GM12878 (cell line): ENCODE results near the gene LIMCH1. TPM values are rescaled to one million over a fixed set of nuclear protein-coding genes. Genes with fewer than 3 reads are reported as not detected.

Experiments used
- ATAC-seq: fragments of 200-7000 bp; cut with Tn5 transposase; 3 replicates; pipeline ENCODE4 v1.9.1; 2020; ENCODE audit warnings: mild to moderate bottlenecking, moderate library complexity
- BruUV-seq: library from RNA; stranded (reverse); fragments of 400-500 nt; replicated peaks from 2 replicates; lab custom pipeline; 2021; lab: Mats Ljungman, UMichigan
- CTCF ChIA-PET: fragments of 300-600 bp; sonication (Branson Sonifier 250); formaldehyde crosslinking; extraction: SDS; loops from one replicate; lab custom pipeline; 2021; ENCODE audit warnings: inconsistent platforms; lab: Yijun Ruan, JAX
- POLR2A ChIA-PET: fragments of 350-600 bp; formaldehyde crosslinking; extraction: SDS; loops from one replicate; lab custom pipeline; 2021; ENCODE audit warnings: inconsistent platforms; lab: Charles Lee
- RAD21 ChIA-PET: fragments of 300-600 bp; sonication (Branson Sonifier 250); formaldehyde crosslinking; loops from one replicate; lab custom pipeline; 2023; ENCODE audit warnings: antibody characterized with exemption; ENCODE audit not compliant: unreplicated experiment; lab: Charles Lee
- SMC1A ChIA-PET: fragments of 300-600 bp; sonication (Branson Sonifier 250); formaldehyde crosslinking; loops from one replicate; lab custom pipeline; 2023; ENCODE audit not compliant: unreplicated experiment, uncharacterized antibody; lab: Charles Lee
- DNase-seq: peaks from one replicate; pipeline ENCODE4 v3.0.0-alpha.2; 2011; ENCODE audit warnings: low read depth, low spot score
- FAIRE-seq: peaks from 3 replicates; lab custom pipeline; 2011; peaks lifted over from hg19 to GRCh38; lab: Jason Lieb, UNC
- H2AFZ ChIP-seq: 2 replicates; pipeline ENCODE4 v1.6.0; 2011; ENCODE audit warnings: low read depth, low read length, control low read depth; ENCODE audit not compliant: control insufficient read depth
- H3K27ac ChIP-seq: 2 replicates; pipeline ENCODE4 v1.5.1; 2011; ENCODE audit warnings: control low read depth; ENCODE audit not compliant: control insufficient read depth, insufficient read depth
- H3K27me3 ChIP-seq, 2 experiments: replicated peaks in 1 of 2; 2 replicates each; pipeline versions ENCODE4 v1.6.0 to v1.6.1; 2011; ENCODE audit warnings: low read length in 1 of 2; ENCODE audit not compliant: control insufficient read depth in 2 of 2, insufficient read depth in 2 of 2
- H3K36me3 ChIP-seq, 2 experiments: 2 replicates each; pipeline ENCODE4 v1.5.1; 2011; ENCODE audit warnings: low read length in 1 of 2; ENCODE audit not compliant: control insufficient read depth in 2 of 2, insufficient read depth in 2 of 2
- H3K4me1 ChIP-seq: 2 replicates; pipeline ENCODE4 v1.6.1; 2011; ENCODE audit warnings: mild to moderate bottlenecking, low read length, moderate library complexity, mixed read lengths; ENCODE audit not compliant: control insufficient read depth, insufficient read depth
- H3K4me2 ChIP-seq: 2 replicates; pipeline ENCODE4 v1.6.0; 2011; ENCODE audit warnings: control low read depth; ENCODE audit not compliant: control insufficient read depth, insufficient read depth
- H3K4me3 ChIP-seq: fragments of 200-600 bp; sonication (generic); 2 replicates; pipeline ENCODE4 v1.5.1; 2016
- H3K79me2 ChIP-seq: 2 replicates; pipeline ENCODE4 v1.6.0; 2011; ENCODE audit warnings: low read length; ENCODE audit not compliant: control insufficient read depth, insufficient read depth
- H3K9ac ChIP-seq: 2 replicates; pipeline ENCODE4 v1.8.0; 2011; ENCODE audit warnings: low read length, control low read depth, mixed read lengths; ENCODE audit not compliant: control insufficient read depth, insufficient read depth
- H3K9me3 ChIP-seq: replicated peaks from 3 replicates; pipeline ENCODE4 v1.5.1; 2011; ENCODE audit warnings: mild to moderate bottlenecking, low read length; ENCODE audit not compliant: control insufficient read depth, insufficient read depth
- H4K20me1 ChIP-seq: 2 replicates; pipeline ENCODE4 v1.6.0; 2011; ENCODE audit not compliant: control insufficient read depth, insufficient read depth
- ASH2L ChIP-seq: fragments of 300-600, 200-600 bp; sonication (generic); IDR thresholded peaks from 2 replicates; pipeline ENCODE4 v1.6.1; 2017; ENCODE audit warnings: low read depth, mild to moderate bottlenecking, borderline replicate concordance
- BRCA1 ChIP-seq: IDR thresholded peaks from 2 replicates; pipeline ENCODE4 v1.6.1; 2011; ENCODE audit warnings: low read depth, low read length, improper control_type of control experiment
- CHD1 ChIP-seq: IDR thresholded peaks from 2 replicates; pipeline ENCODE4 v1.6.1; 2012; ENCODE audit warnings: low read depth, low read length, improper control_type of control experiment
- CREB1 ChIP-seq: IDR thresholded peaks from 2 replicates; pipeline ENCODE4 v1.6.1; 2012; ENCODE audit warnings: low read depth, mild to moderate bottlenecking, inconsistent platforms
- EED ChIP-seq: sonication (generic); IDR thresholded peaks from 2 replicates; pipeline ENCODE4 v1.6.1; 2016; ENCODE audit warnings: antibody characterized with exemption, low read depth
- KLF5 ChIP-seq: fragments of 450-650 bp; IDR thresholded peaks from 2 replicates; pipeline ENCODE4 v1.6.1; 2014; ENCODE audit warnings: mild to moderate bottlenecking; ENCODE audit not compliant: partially characterized antibody
- MXI1 ChIP-seq: fragments of 150-350 bp; IDR thresholded peaks from 2 replicates; pipeline ENCODE4 v1.6.1; 2011; ENCODE audit warnings: low read depth, mild to moderate bottlenecking, inconsistent platforms, low read length, improper control_type of control experiment
- SMC3 ChIP-seq: IDR thresholded peaks from 2 replicates; pipeline ENCODE4 v1.6.1; 2011; ENCODE audit warnings: low read length, improper control_type of control experiment, borderline replicate concordance
- SUZ12 ChIP-seq: fragments of 200-600 bp; sonication (generic); IDR thresholded peaks from one replicate; pipeline ENCODE4 v1.6.1; 2018; ENCODE audit warnings: antibody characterized with exemption, mild to moderate bottlenecking; ENCODE audit not compliant: unreplicated experiment
- ZZZ3 ChIP-seq: IDR thresholded peaks from 2 replicates; pipeline ENCODE4 v1.6.1; 2011; ENCODE audit warnings: low read depth; ENCODE audit not compliant: control insufficient read depth, insufficient read length
- WGBS: methylation state at CpG from one replicate; pipeline ENCODE4 v1.1.6; 2016; ENCODE audit warnings: low lambda C conversion rate; ENCODE audit not compliant: insufficient replicate concordance, insufficient coverage; ENCODE audit errors: missing lambda C conversion rate; 5-methylcytosine and 5-hydroxymethylcytosine counted together
- in situ Hi-C: fragments of 300-500 bp; cut with MboI; formaldehyde crosslinking; loops from 9 replicates; pipeline ENCODE4 v1.14.3; 2018; ENCODE audit warnings: mixed read lengths
- intact Hi-C: fragments of 100-400 bp; cut with micrococcal nuclease; formaldehyde crosslinking; loops from one replicate; pipeline ENCODE4 v1.14.2; 2022; ENCODE audit not compliant: unreplicated experiment
- polyA plus RNA-seq, 11 experiments: library from polyadenylated mRNA; depleted of rRNA in 4 of 11; unstranded in 6 of 11; stranded (reverse) in 5 of 11; fragments of >200 nt; fragmentation: Nextera tagmentation in 4 of 11; fragmentation: Illumina TruSeq in 1 of 11; extraction: Ambion mirVana in 4 of 11; extraction: Trizol in 1 of 11; gene quantifications; 1 replicate in 1 of 11; 2 replicates in 10 of 11; pipeline versions ENCODE4 v1.2.1 to v1.2.3, GENCODE V29; 2011 to 2016; ENCODE audit warnings: inconsistent platforms in 2 of 11, missing spikeins in 2 of 11, low read depth in 1 of 11
- total RNA-seq, 4 experiments: library from RNA; depleted of rRNA in 3 of 4; stranded (reverse); fragments of >200 nt in 3 of 4; fragmentation: Illumina TruSeq in 1 of 4; extraction: Trizol in 1 of 4; gene quantifications; 2 replicates each; pipeline versions ENCODE4 v1.2.1 to v1.2.3, GENCODE V29; 2013 to 2021
- TF ChIP-seq, protein P1 (sequence below): IDR thresholded peaks from 2 replicates; pipeline ENCODE4 v1.6.1; 2012; ENCODE audit warnings: improper control_type of control experiment, low read depth, low read length; ENCODE audit not compliant: insufficient replicate concordance
- TF ChIP-seq, protein P2 (sequence below): IDR thresholded peaks from 2 replicates; pipeline ENCODE4 v1.6.1; 2011; ENCODE audit warnings: low read depth, mild to moderate bottlenecking, low read length, moderate library complexity, borderline replicate concordance; ENCODE audit errors: extremely low read depth
- TF ChIP-seq, protein P3 (sequence below): fragments of 450-650 bp; IDR thresholded peaks from 2 replicates; pipeline ENCODE4 v1.6.1; 2018; ENCODE audit warnings: mild to moderate bottlenecking, low read depth, moderate library complexity; ENCODE audit not compliant: partially characterized antibody

The LIMCH1 gene
- total and polyA plus RNA-seq, 10 of the 15 experiments (the other 5 are each of a cell fraction or from before 2014, with no cell fraction given), result 0.07 to 0.15 TPM; not detected in 8

GRCh38 chr4:41601025-41601424 lies 63.1 kb downstream of the LIMCH1 start (continued):
- TF ChIP-seq, protein P1, sequence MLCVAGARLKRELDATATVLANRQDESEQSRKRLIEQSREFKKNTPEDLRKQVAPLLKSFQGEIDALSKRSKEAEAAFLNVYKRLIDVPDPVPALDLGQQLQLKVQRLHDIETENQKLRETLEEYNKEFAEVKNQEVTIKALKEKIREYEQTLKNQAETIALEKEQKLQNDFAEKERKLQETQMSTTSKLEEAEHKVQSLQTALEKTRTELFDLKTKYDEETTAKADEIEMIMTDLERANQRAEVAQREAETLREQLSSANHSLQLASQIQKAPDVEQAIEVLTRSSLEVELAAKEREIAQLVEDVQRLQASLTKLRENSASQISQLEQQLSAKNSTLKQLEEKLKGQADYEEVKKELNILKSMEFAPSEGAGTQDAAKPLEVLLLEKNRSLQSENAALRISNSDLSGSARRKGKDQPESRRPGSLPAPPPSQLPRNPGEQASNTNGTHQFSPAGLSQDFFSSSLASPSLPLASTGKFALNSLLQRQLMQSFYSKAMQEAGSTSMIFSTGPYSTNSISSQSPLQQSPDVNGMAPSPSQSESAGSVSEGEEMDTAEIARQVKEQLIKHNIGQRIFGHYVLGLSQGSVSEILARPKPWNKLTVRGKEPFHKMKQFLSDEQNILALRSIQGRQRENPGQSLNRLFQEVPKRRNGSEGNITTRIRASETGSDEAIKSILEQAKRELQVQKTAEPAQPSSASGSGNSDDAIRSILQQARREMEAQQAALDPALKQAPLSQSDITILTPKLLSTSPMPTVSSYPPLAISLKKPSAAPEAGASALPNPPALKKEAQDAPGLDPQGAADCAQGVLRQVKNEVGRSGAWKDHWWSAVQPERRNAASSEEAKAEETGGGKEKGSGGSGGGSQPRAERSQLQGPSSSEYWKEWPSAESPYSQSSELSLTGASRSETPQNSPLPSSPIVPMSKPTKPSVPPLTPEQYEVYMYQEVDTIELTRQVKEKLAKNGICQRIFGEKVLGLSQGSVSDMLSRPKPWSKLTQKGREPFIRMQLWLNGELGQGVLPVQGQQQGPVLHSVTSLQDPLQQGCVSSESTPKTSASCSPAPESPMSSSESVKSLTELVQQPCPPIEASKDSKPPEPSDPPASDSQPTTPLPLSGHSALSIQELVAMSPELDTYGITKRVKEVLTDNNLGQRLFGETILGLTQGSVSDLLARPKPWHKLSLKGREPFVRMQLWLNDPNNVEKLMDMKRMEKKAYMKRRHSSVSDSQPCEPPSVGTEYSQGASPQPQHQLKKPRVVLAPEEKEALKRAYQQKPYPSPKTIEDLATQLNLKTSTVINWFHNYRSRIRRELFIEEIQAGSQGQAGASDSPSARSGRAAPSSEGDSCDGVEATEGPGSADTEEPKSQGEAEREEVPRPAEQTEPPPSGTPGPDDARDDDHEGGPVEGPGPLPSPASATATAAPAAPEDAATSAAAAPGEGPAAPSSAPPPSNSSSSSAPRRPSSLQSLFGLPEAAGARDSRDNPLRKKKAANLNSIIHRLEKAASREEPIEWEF, result no peak

GRCh38 chr4:41602113-41602512 lies 64.2 kb downstream of the LIMCH1 start:
- DNase-seq (no peak), ATAC-seq (no peak), FAIRE-seq (no peak)
- ChIA-PET POLR2A (no interaction called here), SMC1A (interaction anchor here (0.6 kb wide), 1 partner anchor 55 kb away, joined by 3 read pairs; no protein-coding TSS in a partner anchor), RAD21 (no interaction called here), CTCF (no interaction called here)
- Histone ChIP-seq H3K4me1 (no peaks in the 10 kb centered on the region), H3K27me3 (no peaks in the 10 kb centered on the region; a peak in 1 of 4 replicates), H3K79me2 (no peaks in the 10 kb centered on the region), H2AFZ (no peak overlapping the region), H3K9ac (no peak overlapping the region), H3K9me3 (no peaks in the 10 kb centered on the region), H3K36me3 (no peaks in the 10 kb centered on the region), H3K27ac (no peak overlapping the region), H3K4me2 (no peak overlapping the region), H4K20me1 (no peaks in the 10 kb centered on the region), H3K4me3 (no peak overlapping the region)
- 36% methylated on average over 3 of the region's 3 CpGs for WGBS
- BruUV-seq, result no TSS peak
- in situ Hi-C loops (no loop called here), intact Hi-C loops (no loop called here)
- TF ChIP-seq, protein P2, sequence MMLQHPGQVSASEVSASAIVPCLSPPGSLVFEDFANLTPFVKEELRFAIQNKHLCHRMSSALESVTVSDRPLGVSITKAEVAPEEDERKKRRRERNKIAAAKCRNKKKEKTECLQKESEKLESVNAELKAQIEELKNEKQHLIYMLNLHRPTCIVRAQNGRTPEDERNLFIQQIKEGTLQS, result no peak
- TF ChIP-seq MXI1, result no peak
- no peak for TF ChIP-seq BRCA1
- TF ChIP-seq KLF5, result no peak
- no peak for TF ChIP-seq CREB1
- TF ChIP-seq CHD1, result no peak
- TF ChIP-seq, protein P3, sequence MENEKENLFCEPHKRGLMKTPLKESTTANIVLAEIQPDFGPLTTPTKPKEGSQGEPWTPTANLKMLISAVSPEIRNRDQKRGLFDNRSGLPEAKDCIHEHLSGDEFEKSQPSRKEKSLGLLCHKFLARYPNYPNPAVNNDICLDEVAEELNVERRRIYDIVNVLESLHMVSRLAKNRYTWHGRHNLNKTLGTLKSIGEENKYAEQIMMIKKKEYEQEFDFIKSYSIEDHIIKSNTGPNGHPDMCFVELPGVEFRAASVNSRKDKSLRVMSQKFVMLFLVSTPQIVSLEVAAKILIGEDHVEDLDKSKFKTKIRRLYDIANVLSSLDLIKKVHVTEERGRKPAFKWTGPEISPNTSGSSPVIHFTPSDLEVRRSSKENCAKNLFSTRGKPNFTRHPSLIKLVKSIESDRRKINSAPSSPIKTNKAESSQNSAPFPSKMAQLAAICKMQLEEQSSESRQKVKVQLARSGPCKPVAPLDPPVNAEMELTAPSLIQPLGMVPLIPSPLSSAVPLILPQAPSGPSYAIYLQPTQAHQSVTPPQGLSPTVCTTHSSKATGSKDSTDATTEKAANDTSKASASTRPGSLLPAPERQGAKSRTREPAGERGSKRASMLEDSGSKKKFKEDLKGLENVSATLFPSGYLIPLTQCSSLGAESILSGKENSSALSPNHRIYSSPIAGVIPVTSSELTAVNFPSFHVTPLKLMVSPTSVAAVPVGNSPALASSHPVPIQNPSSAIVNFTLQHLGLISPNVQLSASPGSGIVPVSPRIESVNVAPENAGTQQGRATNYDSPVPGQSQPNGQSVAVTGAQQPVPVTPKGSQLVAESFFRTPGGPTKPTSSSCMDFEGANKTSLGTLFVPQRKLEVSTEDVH, result no peak
- no peak for TF ChIP-seq ZZZ3
- TF ChIP-seq EED, result no peak
- TF ChIP-seq SUZ12, result no peak
- TF ChIP-seq ASH2L, result no peak
- TF ChIP-seq SMC3, result no peak
